ENCODE results near the gene ATXN1.
A peak's percentile ranks its signal among the peaks of the same experiment; 100 is the strongest.
"Not testable (repeated sequence)": the region's sequence is repeated elsewhere in the genome, so short reads cannot be mapped to it uniquely, and the experiment has no call there.

ATXN1 gene

DNA sequence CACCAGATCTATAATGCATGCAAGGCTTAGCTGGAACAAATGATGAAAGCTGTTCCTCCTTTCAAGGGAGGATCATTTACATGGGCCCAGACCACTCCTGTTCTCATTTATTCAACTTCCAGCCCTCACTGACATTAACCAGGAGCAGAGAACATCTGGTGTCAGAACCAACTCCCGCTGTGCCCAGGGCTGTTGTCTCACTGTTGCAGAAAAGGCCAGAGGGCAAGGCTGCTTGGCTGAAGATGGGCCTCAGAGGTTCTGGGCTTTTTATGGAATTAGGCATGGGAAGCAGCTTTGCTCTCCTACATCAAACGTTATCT is 358.7 kb downstream of the ATXN1 start:
- DNase-seq = no peak

DNA sequence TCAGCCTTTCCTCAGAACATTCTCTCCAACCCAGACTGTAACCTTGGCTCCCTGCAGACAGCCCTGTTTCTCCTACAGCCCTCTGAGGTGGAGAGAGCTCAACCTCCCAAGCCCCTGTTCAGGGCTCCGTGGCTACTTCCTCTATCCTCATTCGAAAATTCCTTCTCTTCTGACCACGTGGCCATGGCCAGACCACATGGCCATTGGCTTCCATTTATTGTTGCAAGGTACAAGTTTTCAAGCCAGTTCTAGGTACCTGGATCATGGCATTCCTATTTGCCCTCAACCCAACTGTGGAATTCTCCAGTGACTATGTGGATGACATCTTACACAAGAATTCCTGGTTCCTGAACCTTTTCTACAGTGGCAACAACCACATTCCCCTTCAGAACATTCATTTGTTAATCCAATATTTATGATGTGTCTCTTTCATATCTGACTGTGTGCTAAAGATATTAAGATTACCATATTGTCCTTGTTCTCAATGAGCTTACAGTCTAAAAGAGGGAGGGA is 361.0 kb downstream of the ATXN1 start:
- DNase-seq = peak; percentile 66

DNA sequence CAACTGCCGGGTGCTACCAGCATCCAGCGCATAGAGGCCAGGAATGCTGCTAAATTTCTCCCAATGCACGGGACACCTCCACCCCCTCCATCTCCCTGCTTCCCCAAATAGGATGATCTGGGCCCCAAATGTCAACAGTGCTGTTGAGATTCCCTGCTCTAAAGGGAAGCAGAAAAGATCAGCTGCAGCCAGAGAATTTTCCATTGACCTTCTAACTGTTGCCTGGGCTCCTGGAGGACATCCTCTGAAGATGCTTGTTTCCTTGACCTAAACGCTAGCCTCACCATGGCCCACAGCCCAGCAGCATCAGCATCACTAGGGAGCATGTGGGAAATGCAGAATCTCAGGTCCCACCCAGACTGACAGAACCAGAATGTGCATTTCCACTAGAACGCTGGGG is 361.6 kb downstream of the ATXN1 start:
- DNase-seq = no peak

DNA sequence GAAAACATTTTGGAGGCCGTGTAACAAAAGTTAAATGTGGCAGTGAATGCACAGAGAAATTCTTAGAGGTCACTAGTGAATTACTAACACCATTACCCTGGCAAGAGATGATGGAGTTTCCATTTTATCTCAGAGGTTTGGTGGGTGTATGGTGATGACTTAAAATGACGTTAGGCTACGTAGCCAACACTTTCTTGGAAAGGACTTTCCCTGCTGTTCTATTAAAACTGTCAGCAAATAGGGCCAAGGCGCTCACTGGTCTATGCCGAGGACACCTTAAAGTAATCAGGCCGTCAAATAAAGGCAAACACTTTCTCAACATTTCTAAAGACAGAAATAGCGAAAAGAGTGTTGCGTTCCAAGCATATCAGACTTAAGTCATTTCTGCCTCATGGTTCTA is 362.1 kb downstream of the ATXN1 start:
- no peak for DNase-seq

DNA sequence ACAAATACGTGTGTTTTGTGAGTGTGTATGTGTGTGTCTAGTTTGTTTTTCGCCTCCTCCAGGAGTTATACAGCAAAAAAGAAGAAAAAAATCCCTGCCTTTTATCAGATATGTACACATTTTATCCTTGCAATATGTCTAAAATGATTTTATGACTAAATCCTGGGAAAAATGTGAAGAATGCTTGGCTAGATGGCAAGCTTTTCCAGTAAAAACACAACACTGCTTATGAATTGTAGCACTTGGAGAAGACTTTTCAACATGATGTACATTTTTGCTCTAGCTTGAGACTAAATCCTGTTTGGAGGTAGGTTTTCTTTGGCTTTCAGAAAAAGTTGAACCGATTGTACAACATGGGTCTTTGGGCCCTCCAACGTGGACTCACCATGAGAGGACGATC is 362.7 kb downstream of the ATXN1 start:
- DNase-seq = peak; percentile 92

DNA sequence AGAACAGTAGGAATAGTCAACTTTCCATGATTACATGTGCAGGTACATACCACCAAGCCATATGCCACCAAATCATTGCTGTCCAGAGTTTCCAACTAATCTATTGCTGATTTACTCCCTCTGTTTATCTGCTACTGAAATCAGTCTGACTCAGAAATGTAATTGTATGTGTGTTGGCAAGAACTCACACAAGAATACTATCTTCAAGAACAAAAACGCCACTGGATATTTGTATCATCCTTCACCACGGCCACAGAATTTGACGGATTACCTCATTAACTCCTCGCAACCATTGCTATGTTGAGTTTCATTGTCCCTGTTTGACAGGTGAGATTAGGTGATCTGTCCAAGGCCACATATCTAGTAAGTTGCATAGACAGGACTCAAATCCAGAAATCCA is 363.6 kb downstream of the ATXN1 start:
- DNase-seq = peak; percentile 41

DNA sequence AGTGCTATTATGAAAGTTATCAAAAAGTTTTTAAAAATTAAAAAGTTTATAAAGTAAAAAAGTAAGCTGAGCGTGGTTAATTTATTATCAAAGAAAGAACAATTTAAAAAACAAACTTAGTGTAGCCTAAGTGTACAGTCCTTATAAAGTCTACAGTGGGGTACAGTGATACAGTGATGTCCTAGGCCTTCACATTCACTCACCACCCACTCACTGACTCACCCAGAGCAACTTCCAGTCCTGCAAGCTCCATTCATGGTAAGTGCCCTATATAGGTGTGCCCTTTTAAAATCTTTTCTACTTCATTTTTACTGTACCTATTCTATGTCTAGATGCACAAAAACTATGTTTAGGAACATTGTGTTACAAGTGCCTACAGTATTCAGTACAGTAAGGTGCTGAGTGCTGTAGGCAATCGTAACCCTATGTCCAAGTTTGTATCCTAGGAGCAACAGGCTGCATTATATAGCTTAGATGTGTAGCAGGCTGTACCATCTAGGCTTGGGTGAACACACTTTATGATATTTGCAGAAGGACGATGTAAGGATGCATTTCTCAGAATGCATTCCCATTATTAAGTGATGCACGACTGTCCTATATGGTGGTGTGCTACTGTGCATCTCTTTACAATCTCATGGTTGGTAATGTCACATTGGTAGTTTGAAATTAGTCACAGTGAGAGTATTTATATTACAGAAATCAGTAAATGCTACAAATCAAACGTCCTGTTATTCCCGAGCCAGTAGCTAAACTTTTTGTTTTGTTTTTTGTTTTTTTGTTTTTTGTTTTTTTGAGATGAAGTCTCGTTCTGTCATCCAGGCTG is 364.6 kb downstream of the ATXN1 start:
- no peak for DNase-seq

DNA sequence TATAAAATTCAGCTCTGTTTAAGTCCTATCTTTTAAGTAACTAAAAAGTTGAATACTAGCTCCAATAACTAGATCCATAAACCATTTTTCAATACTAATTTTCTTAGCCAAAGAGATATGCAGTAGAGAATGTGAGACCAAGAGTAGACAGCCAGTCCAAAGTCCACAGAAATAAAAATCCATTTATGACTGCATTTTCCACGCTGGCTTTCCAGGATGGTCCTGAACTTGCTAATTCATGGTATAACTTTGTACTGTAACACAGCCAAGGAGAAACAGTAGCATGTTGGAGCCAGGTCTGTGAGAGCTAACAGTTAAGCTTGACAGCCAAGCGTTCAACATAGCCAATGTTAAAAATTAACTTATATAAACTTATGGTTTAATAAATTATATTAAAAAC is 366.6 kb downstream of the ATXN1 start:
- no peak for DNase-seq

DNA sequence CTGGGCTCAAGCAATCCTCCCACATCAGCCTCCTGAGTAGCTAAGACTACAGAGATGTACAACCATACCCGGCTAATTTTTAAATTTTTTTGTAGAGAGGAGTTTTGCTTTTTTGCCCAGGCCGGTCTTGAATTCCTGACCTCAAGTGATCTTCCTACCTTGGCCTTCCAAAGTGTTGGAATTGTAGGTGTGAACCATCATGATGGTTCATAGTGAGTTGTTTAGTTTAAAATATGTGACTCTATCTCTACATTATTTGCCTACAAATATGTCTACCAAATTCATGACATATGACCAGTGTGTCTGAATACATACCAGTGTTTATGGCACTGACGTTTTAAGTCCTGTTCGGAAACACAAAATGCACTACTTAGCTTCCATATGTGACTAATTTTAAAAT is 367.9 kb downstream of the ATXN1 start:
- no peak for DNase-seq

DNA sequence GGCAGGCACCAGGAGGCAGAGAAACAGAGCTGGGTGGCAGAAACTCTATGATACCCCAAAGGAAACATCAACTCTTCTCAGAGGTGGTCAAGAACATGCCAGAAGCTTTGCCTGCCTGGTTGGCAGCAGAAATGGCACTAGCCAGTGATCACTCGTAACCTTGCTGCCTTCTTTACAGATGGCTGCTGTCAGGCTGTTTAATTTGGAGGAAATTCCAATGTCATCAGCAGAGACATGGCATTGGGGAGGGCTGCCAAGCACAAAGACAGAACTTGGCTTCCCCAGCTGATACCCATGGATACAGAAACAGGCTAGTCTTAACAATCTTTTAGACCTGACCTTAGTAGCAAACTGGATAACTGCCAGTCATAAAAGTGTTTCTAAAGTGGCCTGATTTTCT is 369.2 kb downstream of the ATXN1 start:
- DNase-seq = peak; percentile 38

DNA sequence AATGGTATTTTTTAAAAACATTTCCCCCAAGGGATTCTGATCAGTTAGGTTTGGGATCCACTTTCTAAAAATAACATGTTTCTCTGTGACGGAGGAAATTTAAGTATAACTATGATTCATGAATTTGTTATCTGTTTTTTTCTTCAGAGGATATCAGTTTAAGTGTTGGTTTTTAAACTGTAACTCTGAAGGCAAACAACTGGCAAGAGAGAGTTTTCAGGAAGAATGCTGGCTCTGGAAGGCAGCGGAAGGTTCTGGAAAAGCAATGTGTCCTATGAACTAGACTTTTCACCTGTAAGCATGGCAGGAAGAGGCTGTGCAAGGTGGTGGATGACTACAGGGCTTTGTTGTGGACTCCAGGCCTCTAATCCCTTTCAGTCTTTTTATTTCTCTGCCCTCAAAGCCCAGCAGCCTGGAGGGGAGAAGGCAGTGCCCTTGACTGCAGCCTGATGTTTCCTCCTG is 369.8 kb downstream of the ATXN1 start:
- DNase-seq = peak; percentile 64

DNA sequence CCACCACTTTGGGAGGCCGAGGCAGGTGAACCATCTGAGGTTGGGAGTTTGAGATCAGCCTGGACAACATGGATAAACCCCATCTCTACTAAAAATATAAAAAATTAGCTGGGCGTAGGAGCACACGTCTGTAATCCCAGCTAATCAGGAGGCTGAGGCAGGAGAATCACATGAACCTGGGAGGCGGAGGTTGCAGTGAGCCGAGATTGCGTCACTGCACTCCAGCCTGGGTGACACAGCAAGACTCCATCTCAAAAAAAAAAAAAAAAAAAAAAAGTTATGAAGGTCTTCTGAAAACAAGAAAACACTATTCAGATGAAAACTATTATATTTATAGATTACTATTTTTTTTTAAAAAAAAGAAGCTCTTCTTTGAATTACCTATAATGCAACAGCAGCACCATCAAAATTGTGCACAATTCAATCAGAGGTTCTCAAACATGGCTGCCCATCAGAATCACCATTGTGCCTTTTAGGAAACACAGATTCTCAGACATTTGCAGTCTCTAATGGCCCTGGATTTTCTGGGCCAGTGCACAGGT is 370.3 kb downstream of the ATXN1 start:
- not testable (repeated sequence) for DNase-seq

DNA sequence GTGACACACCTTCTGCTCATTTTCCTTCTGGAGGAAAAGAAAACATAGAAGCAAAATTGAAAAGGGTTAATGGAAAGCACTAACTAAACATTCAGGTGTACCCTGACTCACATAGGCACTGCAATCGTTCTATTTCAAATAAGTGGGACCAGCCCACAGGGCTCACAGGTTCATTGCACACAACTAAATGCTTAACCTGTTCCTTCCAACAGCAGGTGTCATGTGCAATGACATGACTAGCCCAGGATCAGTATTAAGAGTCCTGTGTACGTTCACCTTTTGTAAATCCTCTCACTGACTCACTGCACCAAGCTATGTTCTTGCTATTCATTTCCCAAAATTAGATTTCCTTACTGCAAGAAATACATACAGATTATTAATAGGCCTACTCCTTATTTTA is 371.6 kb downstream of the ATXN1 start:
- no peak for DNase-seq

DNA sequence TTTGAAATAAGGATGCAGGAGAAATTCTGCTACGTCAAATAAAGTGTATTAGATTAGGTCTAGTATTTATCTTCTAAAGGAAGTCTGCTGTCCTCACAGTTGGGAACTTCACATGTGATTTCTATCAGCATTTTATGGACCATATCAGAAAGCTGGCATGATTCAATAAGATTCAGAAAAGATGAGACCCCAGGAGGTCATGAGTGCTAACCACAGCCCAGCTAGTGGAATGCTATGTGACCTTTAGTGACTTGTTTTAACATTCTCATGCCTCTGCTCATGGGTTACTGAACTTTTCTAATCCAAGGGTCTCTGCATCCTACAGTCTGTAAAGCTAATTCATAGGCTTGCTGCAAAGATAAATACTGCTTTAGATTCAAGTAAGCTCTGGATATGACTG is 372.8 kb downstream of the ATXN1 start:
- peak; percentile 61 for DNase-seq

DNA sequence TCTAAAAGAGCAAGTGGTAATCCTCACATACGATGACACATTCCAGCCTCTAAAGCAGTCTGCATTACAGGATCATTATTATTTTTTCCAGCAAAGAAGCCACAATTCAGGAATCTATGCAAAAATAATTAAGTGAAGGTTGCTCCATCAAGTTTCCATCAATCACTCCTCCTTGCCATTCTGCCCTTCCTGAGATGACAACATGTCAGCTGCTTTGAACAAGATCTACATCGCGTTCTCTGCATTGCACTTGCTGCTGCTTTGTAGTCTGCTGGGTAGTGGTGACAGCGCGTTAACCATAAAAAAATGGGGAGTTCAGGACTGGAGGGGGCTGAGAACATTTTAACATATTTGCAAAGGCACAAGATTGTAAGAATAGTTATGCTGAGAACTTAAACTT is 375.2 kb downstream of the ATXN1 start:
- DNase-seq = no peak

DNA sequence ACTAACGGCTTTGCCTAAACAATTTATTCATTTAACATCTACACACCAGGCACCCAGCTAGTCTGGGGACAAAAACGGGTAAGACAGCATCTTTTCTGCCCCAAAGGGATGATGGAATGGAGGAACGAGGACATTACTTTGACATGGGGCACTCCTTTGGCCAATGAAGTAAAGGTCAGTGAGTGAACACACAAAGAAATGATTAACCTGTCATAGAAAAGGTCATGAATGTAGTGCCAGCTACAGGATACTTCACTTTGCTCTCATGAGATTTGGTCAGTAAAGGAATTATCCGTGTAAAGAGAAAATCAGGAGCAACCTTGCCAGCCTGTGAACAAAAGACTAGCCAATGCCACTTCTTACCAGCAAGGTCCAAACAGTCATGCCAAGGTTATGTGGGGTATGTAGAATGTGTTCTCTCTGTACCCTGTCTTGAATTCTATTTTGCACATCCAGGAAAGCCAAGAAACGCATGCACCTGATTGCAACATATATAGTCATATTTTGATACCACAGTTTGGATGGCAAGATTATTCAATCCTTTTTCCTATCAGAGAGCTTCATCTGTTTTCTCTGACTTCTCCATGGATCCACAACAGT is 377.6 kb downstream of the ATXN1 start:
- DNase-seq = no peak

DNA sequence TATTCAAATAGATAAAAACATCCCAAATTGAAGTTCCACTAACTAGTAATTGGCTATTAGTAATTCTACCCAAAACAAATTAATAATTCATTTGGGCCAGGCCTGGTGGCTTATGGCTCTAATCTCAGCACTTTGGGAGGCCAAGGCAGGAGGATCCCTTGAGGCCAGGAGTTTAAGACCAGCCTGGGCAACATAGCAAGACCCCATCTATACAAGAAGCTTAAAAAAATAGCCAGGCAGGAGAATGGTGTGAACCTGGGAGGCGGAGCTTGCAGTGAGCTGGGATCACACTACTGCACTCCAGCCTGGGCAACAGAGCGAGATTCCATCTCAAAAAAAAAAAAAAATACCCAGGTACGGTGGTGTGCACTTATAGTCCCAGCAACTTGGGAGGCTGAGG is 379.3 kb downstream of the ATXN1 start:
- not testable (repeated sequence) for DNase-seq

DNA sequence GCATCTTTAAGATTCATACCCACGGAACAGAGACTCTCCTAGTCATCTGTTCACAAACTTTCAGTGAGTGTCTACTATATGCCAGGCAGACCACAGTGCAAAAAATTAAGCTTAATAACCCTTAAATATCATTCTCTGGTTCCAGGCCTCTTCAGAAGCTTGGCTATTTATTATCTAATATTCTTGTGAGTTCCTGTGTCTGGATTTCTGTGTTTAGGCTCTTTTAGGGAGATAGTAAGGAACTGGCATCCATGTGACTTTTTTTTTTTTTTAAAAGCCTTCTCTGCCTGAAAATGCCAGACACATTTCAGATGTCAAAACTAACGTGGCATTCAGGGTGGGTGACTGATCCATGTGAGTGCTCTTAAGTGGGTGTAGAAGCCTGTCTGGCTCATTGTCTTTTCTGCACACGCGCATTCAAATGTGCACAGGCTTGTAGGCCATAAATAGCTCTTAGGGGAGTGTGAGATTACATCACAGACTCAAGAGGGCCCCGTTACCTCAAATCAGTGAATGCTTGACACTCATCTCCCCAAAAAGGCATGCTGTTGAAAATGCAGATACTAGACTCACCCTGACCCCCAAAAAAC is 380.9 kb downstream of the ATXN1 start:
- no peak for DNase-seq

DNA sequence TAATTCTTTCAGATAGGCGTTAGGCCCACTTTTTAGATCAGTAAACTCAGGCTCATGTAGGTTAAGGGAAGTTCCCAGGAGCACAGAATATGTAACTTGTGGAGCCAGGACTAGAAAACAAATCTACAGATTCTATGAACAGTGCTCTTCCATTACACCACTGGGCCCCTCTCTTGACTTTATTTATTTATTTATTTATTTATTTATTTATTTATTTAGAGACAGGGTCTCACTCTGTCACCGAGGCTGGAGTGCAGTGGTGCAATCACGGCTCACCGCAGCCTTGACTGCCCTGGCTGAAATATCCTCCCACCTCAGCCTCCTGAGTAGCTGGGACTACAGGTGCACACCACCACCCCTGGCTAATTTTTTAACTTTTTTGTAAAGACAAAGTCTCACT is 382.9 kb downstream of the ATXN1 start:
- not testable (repeated sequence) for DNase-seq

DNA sequence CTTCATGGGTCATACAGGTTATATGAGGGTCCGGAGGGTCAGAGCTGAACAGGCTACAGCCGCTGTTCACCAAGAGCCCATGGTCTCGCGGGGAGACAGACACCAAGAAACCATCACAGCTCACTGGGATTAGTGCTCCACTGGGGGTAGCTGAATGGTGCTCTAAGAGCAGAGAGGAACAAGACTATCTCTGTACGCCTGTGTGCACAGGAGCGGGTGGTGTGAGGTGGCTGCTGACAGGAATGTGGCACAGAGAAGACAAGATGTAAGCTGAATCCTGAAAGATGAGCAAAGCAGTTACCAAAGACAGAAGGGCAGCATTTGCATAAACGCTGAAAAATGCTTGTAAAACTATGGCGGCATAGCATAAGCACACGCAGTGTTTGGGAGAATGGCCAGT is 383.8 kb downstream of the ATXN1 start:
- DNase-seq = no peak

DNA sequence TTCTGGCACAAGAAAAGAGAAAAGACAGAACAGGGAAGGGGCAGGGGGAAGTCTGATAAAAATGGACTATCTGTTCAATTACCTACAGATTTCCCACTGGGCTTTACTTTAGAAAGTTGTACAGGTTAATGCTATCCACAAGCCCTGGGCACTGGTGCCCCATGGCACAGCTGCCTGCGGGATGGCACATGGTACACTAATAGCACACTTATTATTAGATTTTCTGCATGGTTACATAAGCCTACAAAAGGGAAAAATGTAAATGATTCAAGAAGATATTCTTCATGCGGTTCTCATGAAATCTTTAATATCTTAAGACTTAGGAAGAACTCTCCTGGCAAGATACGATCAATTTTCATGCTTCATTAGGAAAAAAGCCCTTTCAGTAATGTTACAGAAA is 385.4 kb downstream of the ATXN1 start:
- no peak for DNase-seq

DNA sequence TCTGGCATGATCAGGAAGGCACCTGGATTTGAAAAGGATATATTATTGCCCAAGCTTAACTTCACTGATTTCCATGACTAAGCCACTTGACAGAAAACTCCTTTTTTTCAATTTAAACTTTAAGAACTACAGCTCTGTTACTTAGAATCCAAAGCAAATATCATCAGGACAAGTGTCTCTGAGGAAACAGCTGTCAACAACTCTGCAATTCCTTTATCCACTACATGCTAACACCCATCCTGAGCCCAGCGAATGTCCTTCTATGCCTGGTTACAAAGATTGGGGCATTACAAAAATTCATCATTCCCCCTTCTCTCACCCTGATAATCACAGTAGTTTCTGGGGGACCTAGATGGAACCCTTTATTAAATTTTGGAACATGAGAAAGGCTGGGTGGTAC is 386.1 kb downstream of the ATXN1 start:
- no peak for DNase-seq

DNA sequence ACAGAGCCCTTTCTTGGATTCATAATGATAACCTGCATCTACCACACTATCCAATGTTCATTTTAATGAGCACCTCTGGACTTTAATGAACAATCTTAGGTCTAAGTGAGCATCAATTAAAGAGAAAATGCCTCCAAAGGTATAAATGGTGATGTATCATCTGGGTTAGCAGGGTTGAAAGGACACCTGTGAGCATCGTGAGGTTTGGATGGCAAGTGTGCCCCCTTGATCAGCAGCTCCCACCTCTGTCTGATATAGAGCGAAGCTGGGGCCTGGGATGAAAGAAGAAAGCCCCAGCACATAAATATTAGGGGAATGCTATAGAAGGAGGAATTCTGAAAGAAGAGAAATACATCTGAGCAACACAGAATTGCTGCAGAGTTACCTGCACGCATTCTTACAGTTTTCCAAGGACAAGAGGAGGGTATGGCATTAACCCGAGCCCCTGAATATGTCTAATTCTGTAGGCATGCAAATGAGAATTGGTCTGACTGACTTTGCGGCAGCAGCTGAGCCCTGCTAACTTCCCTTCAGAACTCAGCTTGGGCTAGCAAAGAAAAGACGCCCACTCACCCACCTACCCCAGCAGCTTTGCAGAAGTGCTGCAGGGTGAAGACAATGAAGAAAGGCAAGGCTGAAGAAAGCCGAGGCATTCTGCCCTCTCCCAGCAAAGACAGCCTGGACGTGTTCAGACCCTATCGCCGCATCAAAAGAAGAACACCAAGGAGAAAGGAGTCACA is 386.6 kb downstream of the ATXN1 start:
- no peak for DNase-seq

Data from fibroblast of skin of back (primary cell).